K562 (cell line): ENCODE results near the gene SLC22A4. TPM values are rescaled to one million over a fixed set of nuclear protein-coding genes. Genes with fewer than 3 reads are reported as not detected.

Experiments used
- FOXJ3 ChIP-seq: sonication (generic); formaldehyde crosslinking; IDR thresholded peaks from 2 replicates; pipeline ENCODE4 v1.4.0; 2020; ENCODE audit warnings: mild to moderate bottlenecking, missing genetic modification reagents
- MAFK ChIP-seq: IDR thresholded peaks from 2 replicates; pipeline ENCODE4 v1.6.1; 2011; ENCODE audit warnings: low read length, improper control_type of control experiment
- NFE2 ChIP-seq: IDR thresholded peaks from 2 replicates; pipeline ENCODE4 v1.6.1; 2014; ENCODE audit warnings: antibody characterized with exemption, low read depth
- NFXL1 ChIP-seq: fragments of 450-650 bp; formaldehyde crosslinking; IDR thresholded peaks from 2 replicates; pipeline ENCODE4 v1.4.0; 2021; ENCODE audit warnings: mild to moderate bottlenecking
- POLR2AphosphoS2 ChIP-seq: IDR thresholded peaks from 2 replicates; pipeline ENCODE4 v1.6.1; 2012; ENCODE audit warnings: low read length, improper control_type of control experiment
- SMAD4 ChIP-seq: fragments of 250-450 bp; sonication (Bioruptor Pico); conservative IDR thresholded peaks from 2 replicates; pipeline ENCODE4 v1.8.0; 2021; ENCODE audit warnings: inconsistent platforms, mild to moderate bottlenecking, moderate library complexity
- SP1 ChIP-seq: sonication (generic); formaldehyde crosslinking; IDR thresholded peaks from 2 replicates; pipeline ENCODE4 v1.8.1; 2022; ENCODE audit warnings: mild to moderate bottlenecking, missing genetic modification reagents
- ZNF589 ChIP-seq: fragments of 200-800 bp; sonication (Bioruptor generic); IDR thresholded peaks from 2 replicates; pipeline ENCODE4 v1.6.1; 2016; ENCODE audit warnings: low read depth, missing genetic modification characterization, missing compliant biosample characterization
- polyA plus RNA-seq, 8 experiments: library from polyadenylated mRNA; depleted of rRNA in 4 of 8; stranded (reverse) in 5 of 8; unstranded in 3 of 8; fragments of >200 nt; fragmentation: Nextera tagmentation in 2 of 8; fragmentation: Illumina TruSeq in 1 of 8; extraction: Ambion mirVana in 2 of 8; extraction: Trizol in 1 of 8; gene quantifications; 2 replicates each; pipeline versions ENCODE4 v1.2.1 to v1.2.3, GENCODE V29; 2011 to 2014; ENCODE audit warnings: inconsistent platforms in 1 of 8, missing spikeins in 1 of 8
- total RNA-seq, 7 experiments: library from RNA; depleted of rRNA in 6 of 7; stranded (reverse); fragments of >200 nt in 6 of 7; fragmentation: Illumina TruSeq in 2 of 7; extraction: Trizol in 2 of 7; gene quantifications; 2 replicates each; pipeline versions ENCODE4 v1.2.1 to v1.2.3, GENCODE V29; 2011 to 2021; ENCODE audit warnings: low replicate concordance in 1 of 7
- TF ChIP-seq, protein P1 (sequence below): fragments of 450-650 bp; IDR thresholded peaks from 2 replicates; pipeline ENCODE4 v1.6.1; 2016; ENCODE audit warnings: low read depth
- TF ChIP-seq, protein P2 (sequence below): fragments of 450-650 bp; conservative IDR thresholded peaks from 2 replicates; pipeline ENCODE4 v1.6.1; 2016; ENCODE audit warnings: missing genetic modification characterization, low read depth, mild to moderate bottlenecking, missing compliant biosample characterization, moderate library complexity
- TF ChIP-seq, protein P3 (sequence below): fragments of 250-450 bp; sonication (Bioruptor Pico); IDR thresholded peaks from 2 replicates; pipeline ENCODE4 v1.9.0; 2021; ENCODE audit warnings: mild to moderate bottlenecking, inconsistent platforms
- TF ChIP-seq, protein P4 (sequence below): sonication (generic); formaldehyde crosslinking; IDR thresholded peaks from 2 replicates; pipeline ENCODE4 v1.8.0; 2022; ENCODE audit warnings: mild to moderate bottlenecking, low read depth, missing genetic modification reagents
- TF ChIP-seq, protein P5 (sequence below): fragments of 250-450 bp; sonication (Bioruptor Pico); IDR thresholded peaks from 2 replicates; pipeline ENCODE4 v1.8.0; 2022; ENCODE audit warnings: inconsistent platforms, mild to moderate bottlenecking, moderate library complexity, borderline replicate concordance

The SLC22A4 gene
- total and polyA plus RNA-seq, 9 of the 15 experiments (the other 6 are each of a cell fraction or from before 2014, with no cell fraction given) = 2.7 to 9.5 (median 6.2) TPM

DNA sequence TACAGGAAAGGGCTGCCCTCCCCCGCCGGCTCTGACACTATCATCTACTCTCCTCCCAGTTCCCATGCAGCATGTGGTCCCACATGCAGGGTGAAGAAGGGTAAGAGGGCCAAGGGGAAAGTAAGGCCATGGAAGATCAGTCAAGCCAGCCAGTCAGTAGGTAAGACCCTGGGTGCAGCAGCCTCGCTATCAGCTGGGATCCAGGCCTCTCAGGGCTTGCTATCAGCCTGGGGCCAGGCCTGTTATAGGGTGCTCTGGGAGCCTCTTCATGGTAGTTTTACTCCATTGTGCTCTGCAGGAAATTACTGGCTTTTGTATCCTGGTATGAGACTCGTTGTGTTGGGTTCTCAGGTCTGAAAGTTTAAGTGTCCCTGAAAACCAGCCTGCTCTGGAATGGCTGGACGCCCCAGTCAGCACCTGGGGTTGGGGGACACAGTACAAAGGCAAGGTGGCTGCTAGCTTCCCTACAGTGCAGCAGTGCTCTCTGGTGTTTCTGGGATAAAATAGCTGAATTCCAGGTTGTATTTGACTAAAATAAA lies 21.4 kb downstream of the SLC22A4 start (continued):
- TF ChIP-seq, protein P1, sequence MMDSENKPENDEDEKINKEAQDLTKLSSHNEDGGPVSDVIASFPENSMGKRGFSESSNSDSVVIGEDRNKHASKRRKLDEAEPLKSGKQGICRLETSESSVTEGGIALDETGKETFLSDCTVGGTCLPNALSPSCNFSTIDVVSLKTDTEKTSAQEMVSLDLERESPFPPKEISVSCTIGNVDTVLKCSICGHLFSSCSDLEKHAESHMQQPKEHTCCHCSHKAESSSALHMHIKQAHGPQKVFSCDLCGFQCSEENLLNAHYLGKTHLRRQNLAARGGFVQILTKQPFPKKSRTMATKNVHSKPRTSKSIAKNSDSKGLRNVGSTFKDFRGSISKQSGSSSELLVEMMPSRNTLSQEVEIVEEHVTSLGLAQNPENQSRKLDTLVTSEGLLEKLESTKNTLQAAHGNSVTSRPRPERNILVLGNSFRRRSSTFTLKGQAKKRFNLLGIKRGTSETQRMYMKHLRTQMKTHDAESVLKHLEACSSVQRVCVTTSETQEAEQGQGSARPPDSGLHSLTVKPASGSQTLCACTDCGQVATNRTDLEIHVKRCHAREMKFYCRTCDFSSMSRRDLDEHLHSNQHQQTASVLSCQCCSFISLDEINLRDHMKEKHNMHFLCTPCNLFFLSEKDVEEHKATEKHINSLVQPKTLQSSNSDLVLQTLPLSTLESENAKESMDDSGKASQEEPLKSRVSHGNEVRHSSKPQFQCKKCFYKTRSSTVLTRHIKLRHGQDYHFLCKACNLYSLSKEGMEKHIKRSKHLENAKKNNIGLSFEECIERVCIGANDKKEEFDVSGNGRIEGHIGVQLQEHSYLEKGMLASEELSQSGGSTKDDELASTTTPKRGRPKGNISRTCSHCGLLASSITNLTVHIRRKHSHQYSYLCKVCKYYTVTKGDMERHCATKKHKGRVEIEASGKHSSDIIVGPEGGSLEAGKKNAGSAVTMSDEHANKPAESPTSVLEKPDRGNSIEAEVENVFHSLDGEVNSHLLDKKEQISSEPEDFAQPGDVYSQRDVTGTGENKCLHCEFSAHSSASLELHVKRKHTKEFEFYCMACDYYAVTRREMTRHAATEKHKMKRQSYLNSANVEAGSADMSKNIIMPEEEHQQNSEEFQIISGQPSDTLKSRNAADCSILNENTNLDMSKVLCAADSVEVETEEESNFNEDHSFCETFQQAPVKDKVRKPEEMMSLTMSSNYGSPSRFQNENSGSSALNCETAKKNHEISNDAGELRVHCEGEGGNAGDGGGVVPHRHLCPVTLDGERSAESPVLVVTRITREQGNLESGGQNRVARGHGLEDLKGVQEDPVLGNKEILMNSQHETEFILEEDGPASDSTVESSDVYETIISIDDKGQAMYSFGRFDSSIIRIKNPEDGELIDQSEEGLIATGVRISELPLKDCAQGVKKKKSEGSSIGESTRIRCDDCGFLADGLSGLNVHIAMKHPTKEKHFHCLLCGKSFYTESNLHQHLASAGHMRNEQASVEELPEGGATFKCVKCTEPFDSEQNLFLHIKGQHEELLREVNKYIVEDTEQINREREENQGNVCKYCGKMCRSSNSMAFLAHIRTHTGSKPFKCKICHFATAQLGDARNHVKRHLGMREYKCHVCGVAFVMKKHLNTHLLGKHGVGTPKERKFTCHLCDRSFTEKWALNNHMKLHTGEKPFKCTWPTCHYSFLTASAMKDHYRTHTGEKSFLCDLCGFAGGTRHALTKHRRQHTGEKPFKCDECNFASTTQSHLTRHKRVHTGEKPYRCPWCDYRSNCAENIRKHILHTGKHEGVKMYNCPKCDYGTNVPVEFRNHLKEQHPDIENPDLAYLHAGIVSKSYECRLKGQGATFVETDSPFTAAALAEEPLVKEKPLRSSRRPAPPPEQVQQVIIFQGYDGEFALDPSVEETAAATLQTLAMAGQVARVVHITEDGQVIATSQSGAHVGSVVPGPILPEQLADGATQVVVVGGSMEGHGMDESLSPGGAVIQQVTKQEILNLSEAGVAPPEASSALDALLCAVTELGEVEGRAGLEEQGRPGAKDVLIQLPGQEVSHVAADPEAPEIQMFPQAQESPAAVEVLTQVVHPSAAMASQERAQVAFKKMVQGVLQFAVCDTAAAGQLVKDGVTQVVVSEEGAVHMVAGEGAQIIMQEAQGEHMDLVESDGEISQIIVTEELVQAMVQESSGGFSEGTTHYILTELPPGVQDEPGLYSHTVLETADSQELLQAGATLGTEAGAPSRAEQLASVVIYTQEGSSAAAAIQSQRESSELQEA = no peak
- TF ChIP-seq NFXL1 (CRISPR knock-in tag) (no peak), POLR2AphosphoS2 (no peak), SMAD4 (CRISPR knock-in tag) (peak; percentile 82), ZNF589 (no peak), SP1 (no peak), FOXJ3 (CRISPR knock-in tag) (no peak), MAFK (no peak), NFE2 (no peak)
- TF ChIP-seq, protein P2, sequence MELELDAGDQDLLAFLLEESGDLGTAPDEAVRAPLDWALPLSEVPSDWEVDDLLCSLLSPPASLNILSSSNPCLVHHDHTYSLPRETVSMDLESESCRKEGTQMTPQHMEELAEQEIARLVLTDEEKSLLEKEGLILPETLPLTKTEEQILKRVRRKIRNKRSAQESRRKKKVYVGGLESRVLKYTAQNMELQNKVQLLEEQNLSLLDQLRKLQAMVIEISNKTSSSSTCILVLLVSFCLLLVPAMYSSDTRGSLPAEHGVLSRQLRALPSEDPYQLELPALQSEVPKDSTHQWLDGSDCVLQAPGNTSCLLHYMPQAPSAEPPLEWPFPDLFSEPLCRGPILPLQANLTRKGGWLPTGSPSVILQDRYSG (tag) = 0 out of 2 replicates have a peak, but pooled peaks have one; percentile 56
- TF ChIP-seq, protein P3, sequence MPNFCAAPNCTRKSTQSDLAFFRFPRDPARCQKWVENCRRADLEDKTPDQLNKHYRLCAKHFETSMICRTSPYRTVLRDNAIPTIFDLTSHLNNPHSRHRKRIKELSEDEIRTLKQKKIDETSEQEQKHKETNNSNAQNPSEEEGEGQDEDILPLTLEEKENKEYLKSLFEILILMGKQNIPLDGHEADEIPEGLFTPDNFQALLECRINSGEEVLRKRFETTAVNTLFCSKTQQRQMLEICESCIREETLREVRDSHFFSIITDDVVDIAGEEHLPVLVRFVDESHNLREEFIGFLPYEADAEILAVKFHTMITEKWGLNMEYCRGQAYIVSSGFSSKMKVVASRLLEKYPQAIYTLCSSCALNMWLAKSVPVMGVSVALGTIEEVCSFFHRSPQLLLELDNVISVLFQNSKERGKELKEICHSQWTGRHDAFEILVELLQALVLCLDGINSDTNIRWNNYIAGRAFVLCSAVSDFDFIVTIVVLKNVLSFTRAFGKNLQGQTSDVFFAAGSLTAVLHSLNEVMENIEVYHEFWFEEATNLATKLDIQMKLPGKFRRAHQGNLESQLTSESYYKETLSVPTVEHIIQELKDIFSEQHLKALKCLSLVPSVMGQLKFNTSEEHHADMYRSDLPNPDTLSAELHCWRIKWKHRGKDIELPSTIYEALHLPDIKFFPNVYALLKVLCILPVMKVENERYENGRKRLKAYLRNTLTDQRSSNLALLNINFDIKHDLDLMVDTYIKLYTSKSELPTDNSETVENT = no peak
- TF ChIP-seq, protein P4, sequence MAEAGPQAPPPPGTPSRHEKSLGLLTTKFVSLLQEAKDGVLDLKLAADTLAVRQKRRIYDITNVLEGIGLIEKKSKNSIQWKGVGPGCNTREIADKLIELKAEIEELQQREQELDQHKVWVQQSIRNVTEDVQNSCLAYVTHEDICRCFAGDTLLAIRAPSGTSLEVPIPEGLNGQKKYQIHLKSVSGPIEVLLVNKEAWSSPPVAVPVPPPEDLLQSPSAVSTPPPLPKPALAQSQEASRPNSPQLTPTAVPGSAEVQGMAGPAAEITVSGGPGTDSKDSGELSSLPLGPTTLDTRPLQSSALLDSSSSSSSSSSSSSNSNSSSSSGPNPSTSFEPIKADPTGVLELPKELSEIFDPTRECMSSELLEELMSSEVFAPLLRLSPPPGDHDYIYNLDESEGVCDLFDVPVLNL (CRISPR knock-in tag) = no peak
- TF ChIP-seq, protein P5, sequence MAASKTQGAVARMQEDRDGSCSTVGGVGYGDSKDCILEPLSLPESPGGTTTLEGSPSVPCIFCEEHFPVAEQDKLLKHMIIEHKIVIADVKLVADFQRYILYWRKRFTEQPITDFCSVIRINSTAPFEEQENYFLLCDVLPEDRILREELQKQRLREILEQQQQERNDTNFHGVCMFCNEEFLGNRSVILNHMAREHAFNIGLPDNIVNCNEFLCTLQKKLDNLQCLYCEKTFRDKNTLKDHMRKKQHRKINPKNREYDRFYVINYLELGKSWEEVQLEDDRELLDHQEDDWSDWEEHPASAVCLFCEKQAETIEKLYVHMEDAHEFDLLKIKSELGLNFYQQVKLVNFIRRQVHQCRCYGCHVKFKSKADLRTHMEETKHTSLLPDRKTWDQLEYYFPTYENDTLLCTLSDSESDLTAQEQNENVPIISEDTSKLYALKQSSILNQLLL (CRISPR knock-in tag) = no peak
